GM19455 (cell line): Measurements from ENCODE around the gene TRAPPC2L.

Experiments used
- ATAC-seq: cut with Tn5 transposase; IDR thresholded peaks from one replicate; pipeline ENCODE4 v1.9.1; 2021; ENCODE audit not compliant: unreplicated experiment

Gene TRAPPC2L

DNA sequence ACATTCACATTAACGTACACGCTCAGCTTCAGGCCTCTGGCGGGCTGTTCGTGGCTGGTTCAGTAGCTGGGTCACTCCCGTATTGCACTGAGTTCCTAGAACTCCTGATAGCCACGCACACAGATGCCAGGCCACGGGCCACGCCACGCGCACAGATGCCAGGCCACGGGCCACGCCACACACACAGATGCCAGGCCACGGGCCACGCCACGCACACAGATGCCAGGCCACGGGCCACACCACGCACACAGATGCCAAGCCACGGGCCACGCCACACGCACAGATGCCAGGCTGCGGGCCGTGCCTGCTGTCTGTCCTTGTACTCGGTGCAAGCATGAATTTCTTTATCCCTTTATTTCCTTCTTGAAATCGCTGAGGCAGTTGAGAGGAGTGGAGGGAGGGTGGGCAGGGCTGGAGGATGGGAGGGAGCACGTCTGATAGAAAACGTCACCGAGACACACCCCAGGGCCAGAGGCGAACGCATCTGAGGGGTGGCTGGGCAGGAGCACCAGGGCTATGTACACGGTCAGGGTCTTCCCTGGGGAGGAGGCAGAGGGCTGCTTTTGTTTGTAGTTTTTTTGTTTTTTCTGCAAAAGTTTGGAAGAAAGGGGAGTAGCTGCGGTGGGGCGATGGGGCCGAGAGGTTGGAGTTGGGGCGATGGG lies 18.1 kb downstream of the TRAPPC2L start:
- no peak for ATAC-seq

DNA sequence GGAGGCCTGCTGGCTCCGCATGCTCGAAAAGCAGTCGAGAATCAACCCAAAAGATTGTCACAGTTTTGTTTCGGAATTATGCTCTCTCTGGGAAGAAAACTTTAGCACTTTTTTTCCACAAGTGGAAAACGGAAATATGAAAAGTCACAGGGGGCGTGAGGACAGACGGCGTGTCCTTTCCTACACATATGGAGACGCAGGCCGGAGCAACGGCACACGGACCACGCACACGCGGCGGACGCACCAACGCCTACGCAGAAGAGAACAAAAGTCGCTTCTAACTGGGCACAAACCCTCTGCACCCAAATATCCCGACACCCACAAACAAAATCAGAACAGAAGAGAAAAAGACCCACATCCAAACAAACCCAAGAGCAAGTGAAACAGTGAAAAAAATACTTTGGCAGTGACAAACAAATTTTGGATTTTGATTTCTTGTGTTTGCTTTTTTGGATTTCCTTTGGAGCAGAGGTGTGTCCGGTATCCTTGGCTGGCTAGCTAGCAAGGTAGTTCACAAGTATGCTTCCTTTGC lies 18.8 kb downstream of the TRAPPC2L start:
- ATAC-seq: no peak

DNA sequence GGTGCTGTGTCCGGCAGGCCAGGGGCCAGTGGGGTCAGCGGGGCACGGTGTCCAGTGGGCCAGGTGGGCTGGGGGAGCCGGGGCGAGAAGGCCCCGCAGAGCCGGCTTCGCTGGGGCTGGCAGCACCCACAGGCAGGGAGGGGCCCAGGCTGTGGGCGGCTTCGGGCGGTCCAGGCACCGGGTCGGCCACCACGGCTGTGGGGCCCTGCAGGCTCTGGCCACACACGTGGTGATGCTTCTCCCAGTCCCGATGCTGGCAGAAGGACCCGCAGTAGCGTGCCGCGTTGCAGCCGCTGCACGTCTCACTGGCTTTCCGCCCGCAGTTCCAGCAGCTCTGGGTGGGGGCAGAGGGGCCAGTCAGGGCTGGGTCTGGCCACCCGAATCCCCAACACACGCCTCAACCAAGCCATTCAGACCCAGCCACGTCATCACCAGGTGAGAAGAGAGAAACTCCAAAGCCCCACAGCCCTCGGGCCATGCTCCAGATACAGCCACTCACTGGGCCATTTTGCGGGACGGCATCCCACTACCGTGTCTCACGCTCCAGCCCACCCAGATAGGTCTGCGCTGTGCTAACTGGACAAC lies 20.1 kb downstream of the TRAPPC2L start:
- ATAC-seq: no peak

DNA sequence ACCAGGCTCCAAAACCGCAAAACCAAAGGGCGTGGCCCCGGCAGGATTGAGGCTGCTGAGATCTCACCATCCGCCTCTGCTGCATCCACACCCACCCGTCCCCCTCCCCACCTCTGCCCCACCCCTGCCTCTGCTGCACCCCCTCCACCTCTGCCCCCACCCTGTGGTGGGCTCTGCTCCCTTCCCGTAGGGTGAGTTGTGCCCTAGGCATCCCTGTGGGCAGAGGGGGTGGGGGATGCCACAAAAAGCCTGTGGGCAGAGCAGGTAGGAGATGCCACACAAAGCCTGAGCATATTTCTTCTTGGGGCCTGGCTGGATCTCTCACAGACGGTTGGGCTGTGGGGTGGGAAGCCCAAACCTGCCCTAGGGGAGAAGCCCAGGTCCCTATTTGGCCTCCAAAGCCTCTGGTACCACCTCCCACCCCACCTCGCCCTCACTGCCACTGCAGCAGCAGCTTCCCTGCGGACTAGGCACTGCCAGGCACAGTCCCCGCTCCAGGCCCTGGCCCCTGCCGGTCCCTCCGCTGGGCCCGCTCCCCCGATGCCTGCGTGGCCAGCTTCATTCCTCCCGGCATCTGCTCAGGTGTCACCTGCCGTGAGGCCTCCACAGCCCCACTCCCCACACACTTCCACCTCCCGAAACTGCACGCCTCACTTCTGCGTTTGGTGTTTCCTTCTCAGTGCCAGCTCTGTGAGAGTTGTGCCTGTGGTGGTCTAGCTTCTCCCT lies 20.8 kb downstream of the TRAPPC2L start:
- ATAC-seq: no peak

DNA sequence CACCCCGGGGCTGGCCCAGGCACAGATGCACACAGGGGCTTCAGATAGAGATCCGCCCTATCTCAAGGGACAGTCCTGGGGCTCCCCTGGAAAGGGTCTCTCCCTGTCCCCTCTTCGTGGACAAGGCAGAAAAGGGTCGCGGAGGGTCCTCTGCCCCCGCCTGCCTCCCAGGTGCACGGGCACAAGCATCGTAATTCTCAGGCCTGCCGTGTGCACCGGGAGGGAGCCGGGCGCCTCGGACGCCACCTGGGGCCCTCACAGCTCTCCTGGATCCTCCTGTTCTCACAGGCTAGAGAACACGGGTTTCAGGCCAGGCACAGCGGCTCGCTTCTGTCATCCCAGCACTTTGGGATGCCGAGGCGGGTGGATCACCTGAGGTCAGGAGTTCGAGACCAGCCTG lies 21.4 kb downstream of the TRAPPC2L start:
- ATAC-seq: no peak

DNA sequence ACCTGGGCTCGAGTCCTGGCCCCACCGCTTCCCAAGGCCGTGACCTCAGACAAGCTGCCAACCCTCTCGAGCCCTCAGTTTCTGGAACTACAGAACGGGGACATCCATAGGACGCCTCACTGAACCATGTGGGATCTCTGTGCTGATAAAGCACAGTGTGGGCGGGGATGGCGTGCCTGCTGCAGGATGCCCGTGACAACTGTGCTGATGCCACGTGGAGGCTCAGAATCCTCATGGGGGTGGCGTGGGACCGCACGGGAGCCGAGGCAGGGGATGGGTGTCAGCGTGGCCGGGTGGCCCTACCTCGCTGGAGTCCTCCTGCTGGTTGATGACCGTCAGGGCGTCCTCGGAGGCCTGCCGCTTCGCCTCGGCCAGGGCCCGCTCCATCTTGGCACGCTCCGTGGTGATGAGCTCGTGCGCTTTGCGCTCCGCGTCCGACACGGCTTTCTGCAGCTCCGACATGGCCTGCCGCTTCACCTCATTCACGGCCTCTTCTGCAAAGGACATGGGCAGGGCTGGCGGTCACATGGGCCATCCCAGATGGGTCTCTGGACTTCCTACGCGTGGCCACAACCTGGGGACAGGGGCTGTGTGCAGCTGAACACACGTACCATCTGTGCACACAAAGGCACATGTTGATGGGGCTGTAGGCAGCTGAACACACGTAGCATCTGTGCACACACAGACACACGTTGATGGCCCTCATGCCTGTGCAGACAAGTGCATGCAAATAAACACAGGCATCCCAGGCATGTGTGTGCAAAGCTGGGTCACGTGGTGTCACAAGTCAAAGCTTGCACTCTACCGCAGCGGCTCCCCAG lies 22.2 kb downstream of the TRAPPC2L start:
- no peak for ATAC-seq

DNA sequence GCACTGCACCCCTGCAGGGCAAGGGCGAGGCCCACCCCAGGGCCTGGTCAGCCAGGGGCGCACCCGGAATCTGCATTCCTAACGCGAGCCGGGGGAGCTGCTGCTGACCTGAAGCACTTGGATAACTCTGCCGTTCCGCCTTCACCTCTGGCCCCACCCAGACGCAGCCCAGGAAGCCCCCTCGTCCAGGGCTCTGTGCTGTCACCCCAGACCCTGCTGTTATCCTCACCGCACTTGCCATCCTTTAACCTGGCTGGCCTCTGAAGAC lies 22.8 kb downstream of the TRAPPC2L start:
- no peak for ATAC-seq

DNA sequence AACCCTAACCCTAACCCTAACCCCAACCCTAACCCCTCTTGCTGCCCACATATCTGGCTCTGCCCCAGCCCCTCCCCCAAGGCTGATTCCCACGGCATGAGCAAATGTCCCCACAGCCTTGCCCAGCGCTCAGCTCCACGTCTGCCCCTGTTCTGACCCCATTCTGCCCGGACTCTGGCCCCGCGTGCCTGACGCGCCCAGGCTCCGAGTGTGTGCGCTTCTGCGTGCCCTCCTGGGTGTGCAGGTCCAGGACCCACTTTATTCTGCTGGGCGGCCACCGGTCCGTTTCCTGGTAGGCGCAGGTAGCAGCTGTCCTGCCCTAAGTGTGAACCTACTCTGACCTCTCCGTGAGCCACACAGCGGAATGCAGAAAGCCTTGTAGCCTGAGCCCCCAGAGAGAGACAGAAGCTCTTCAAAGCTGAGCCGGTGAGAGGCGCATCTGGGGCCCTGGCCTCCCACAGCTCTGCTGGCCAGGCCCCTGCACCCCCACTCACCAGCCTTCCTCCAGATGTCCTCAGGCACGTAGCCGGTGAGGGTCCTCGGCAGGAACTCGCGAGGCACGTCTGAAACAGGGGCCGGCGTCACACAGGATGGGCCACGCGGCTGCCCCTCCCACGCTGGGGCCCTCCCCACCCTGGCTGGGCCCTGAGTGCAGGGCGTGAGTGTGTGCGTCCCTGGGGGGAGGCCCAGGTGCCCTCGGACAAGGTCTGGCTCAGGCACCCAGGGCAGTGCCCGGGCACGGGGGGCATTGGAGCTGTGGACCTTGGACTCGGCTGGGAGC lies 23.5 kb downstream of the TRAPPC2L start:
- no peak for ATAC-seq

DNA sequence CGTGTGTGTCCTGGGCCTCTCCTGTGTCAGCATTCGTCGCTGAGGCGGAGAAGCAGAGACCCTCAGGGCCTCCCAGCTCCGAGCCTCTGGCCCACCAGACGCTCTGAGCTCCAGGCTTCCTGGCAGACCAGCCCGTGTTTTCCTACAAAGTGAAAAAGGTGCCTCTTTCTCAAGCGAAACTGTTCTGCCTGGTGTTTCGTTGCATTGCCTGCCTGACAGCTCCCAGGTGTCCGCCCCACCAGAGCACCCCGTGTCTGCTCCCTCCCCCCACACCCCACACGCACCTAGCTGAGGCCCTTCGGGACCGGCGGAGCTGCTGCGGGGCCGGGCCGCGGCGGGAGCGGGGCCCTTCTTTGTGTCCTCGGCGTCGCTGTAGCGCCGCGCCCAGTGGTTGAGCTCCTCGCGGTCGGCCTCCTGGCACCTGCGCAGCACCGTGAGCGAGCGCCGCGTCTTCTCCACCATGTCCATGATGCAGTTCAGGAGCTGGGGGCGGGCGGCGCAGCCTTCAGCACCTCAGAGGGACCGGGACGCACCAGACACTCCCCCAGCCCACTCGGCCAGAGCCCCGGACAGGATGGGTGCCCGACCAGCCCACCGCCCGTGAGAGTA lies 24.2 kb downstream of the TRAPPC2L start:
- ATAC-seq: no peak

DNA sequence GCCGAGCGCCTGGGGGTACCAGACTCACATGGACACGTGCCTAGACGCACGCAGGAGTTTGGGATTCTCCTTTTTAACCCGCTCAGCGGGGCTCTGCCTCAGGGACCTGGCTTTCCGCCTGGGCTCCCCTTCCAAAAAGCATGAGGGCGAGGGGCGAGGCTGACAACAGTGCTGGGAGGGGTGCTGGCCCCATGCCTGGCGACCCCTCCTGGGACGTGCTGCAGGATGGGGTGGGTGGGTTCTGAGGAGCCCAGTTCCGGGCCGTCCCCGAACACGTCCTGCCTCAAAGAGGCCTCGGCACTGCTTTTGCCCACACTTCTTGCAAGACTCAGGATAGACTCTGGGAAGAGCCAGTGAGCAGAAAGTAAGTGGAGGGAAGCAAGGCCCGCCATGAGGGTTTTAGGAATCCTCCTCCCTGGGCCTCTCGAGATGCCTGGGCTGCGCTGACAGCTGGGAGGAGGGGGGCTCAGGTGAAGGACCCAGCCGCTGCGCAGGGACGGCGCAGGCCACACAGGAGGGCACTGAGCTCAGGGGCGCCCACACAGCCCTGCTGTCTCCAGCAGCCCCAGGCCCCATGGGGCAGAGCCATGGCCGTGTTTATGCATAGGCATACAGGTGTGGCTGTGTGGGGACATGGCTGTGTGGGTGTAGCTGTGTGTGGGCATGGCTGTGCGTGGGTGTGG lies 24.9 kb downstream of the TRAPPC2L start:
- ATAC-seq: no peak

DNA sequence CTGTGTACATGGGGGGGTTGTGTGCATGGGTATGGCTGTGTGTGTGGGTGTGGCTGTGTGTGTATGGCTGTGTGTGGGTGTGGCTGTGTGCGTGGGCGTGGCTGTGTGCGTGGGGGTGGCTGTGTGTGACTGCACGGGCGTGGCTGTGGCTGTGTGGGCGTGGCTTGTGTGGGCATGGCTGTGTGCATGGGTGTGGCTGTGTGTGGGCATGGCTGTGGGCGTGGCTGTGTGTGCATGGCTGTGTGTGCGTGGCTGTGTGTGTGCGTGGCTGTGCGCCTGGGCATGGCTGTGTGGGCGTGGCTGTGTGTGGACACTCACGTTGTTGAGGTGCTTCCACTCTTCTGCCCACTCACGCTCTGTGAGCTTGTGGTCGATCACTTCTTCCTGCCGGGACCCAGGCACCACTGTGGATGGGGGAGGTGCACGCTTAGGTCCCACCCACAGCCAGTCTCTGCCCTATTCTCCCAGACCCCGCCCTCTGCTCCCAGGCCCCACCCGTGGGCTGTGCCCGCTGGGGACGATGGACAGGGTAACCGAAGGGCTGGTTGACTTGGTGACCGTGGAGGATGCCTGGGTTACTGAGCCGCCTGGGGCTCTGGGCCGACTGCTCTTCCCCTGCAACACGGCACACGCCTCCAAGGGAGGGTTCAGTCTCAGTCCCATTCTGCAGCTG lies 25.6 kb downstream of the TRAPPC2L start:
- no peak for ATAC-seq

DNA sequence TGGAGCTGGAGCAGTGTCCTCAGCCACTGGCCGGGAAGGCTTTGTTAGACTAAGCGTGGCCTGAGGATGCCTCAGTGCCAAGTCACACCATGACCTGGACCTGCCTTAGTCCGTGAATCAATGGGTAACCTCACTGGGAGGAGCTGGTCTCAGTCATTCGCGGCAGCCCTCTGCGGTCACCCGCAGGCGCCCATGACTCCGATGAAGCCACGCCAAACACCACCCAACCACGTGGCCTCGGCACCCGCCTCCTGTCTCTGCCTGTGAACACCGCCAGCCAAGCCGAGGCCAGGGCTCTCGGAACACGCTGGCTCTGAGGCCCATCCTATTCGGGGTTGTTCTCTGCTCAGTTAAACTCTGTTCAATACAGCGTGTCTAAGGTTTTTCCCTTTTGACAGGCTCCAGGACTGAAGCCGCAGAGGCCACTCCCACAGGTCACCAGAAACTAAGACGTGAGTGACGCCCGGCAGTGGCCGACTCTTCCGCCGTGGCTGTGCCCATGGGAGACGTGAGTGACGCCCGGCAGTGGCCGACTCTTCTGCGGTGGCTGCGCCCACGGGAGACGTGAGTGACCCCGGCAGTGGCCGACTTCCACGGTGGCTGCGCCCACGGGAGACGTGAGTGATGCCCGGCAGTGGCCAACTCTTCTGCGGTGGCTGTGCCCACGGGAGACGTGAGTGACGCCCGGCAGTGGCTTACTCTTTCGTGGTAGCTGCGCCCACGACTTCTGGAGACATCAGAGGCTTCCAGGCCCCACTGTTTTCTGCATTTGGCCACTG lies 26.4 kb downstream of the TRAPPC2L start:
- no peak for ATAC-seq

DNA sequence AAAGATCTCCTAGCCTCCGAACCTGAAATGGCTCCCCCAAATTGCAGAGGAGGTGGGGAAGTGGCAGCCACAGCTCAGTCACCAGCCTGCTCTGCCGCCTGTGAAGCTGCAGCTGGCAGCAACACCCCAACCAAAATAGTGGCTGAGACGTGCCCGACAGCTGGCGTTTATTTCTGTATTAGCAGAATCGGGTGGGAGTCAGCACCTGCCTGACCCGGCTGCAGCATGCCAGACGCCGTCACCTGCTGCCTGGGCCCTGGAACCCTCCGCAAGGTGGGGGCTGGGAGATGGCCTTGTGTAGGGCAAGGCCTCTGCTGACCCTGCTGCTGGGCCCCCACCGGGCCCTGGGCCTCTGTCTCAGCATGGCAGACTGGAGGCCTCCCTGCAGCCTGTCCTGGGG lies 27.0 kb downstream of the TRAPPC2L start:
- no peak for ATAC-seq

DNA sequence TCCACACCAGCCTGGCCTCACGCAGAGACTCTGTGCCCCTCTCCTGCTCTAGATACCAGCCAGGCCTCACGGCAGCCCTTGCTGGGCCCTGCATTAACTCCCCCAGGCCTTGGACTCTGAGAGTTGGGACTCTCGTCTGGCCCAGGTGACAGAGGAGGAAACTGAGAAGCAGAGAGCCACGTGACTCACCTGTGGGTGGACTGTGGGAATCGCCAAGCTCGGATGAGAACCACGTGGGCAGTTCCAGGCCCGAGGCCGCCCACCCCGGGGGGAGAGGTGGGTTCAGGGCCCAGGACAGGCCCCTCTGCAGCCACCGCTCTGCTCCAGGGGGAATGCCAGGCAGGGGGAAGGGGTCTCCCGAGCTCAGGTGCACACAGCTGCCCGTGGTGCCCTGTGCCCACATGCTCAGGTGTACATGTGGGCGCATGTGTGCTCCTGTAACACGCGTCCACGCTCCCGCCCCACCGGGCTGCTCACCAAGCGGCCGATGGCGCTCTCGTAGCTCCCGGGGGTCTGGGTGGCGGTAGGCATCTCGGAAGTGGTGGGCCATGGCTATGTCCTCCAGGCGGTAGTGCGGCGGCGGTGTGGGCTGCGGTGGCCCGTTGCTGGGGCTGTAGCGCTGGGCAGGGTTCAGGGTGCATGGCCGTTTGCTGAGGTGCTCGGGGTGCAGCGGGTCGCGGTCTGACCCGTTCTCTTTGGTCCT lies 27.8 kb downstream of the TRAPPC2L start:
- ATAC-seq: no peak

DNA sequence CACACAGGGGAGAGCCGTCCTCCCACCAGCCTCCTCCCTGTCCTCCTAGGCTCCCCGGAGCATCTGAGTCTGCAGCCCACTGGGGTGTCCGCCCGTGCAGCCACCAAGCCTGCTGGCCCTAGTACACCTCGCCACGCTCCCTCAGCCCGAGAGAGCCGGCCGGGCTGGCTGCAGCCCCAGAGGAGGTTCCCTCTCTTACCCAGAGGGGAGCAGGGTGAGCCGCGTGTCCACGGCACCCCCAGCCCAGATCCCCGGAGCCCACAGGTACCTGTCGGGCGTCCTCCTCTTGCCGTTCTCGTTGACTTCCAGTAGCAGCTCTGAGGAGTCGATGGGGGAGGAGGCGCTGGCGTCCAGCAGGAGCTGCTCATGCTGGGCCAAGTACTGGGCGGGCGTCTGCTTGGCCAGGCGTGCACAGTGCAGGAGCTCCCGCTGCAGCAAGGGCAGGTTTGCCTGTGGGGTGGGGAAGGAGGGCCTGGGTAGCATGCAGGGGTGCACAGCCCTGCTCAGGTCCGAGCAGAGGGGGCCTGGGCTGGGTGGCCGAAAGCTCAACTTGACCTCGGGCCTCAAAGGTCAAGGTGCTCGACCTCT lies 28.9 kb downstream of the TRAPPC2L start:
- ATAC-seq: no peak

DNA sequence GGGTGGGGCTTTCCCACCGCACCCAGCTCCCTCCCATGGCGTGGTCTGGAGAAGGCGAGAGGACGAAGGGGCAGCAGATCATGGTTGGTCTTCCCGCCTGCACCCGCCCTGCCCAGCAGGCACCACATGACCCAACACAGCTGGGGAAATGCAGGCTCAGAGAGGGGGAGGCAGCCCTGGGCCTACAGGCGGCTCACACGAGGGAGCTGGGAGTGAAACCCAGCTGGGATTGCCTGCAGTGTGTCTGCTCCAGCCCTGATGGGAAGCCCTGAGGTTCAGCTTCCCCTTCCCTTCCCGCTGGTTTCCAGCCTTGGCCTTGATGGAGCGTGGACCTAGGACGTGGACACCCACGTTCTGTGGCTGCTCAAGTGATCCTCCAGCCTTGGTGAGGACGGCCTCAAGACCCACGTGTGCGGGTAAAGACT lies 29.5 kb downstream of the TRAPPC2L start:
- ATAC-seq: no peak

DNA sequence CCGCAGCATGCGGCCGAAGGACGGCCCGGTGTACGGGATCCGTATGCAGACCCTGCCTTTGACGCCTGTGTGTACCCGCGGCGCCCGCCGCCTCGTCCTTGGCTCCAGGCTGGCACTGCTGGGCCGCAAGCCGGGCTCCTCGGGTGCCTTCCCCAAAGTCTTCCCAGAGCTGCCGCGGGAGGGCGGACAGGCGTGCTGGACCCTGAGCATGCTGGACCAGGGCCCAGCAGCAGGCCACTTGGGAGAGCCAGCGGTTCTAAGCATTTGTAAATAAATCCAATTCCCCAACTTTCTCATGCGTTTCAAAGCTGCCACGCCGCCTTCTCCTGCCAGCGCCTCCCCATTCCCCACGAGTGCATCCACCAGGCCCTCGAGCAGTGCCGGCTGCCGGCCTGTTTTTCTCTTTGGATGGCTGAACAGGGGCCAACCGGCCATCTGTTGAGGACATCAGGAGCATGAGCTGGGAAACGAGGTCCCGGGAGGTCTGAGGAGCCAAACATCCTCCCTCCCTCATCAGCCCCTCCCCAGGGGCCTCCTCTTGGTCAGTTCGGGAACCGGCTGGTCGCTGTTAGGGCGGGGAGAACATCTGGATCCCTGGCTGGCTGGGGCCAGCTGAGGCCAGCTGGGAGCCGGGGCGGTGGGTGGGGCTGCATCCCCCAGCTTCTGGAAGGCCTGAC lies 30.1 kb downstream of the TRAPPC2L start:
- ATAC-seq: no peak
